Kidney (tissue), 14 donors: Measurements from ENCODE around the gene PLEKHH2. TPM values are rescaled to one million over a fixed set of nuclear protein-coding genes. Genes with fewer than 3 reads are reported as not detected.

ENCODE experiments used
- DNase-seq, 5 donors: peaks; one replicate each; pipeline ENCODE4 v3.0.0-alpha.2; 2013 to 2020
- FAIRE-seq: peaks from 2 replicates; lab custom pipeline; 2012; peaks lifted over from hg19 to GRCh38; lab: Jason Lieb, UNC
- H3K27ac ChIP-seq, 2 donors: one replicate each; pipeline ENCODE4 v1.7.0; 2013; ENCODE audit warnings: low read depth in 2 of 2, low read length in 2 of 2, inconsistent platforms in 1 of 2
- H3K27me3 ChIP-seq: one replicate; pipeline ENCODE4 v1.7.1; 2013; ENCODE audit warnings: low read length, inconsistent platforms; ENCODE audit not compliant: control insufficient read depth, insufficient read depth
- H3K36me3 ChIP-seq, 3 donors: one replicate each; pipeline versions ENCODE4 v1.7.0 to v1.7.1; 2013; ENCODE audit warnings: low read length in 3 of 3, control low read depth in 1 of 3, inconsistent platforms in 1 of 3; ENCODE audit not compliant: insufficient read depth in 3 of 3, control insufficient read depth in 2 of 3
- H3K4me1 ChIP-seq, 3 donors: one replicate each; pipeline versions ENCODE4 v1.7.0 to v1.7.1; 2013; ENCODE audit warnings: low read length in 3 of 3, inconsistent platforms in 1 of 3, low read depth in 1 of 3; ENCODE audit not compliant: control insufficient read depth in 2 of 3, insufficient read depth in 2 of 3
- H3K4me3 ChIP-seq, 3 donors: one replicate each; pipeline versions ENCODE4 v1.7.0 to v1.8.1; 2013; ENCODE audit warnings: low read length in 3 of 3, control low read depth in 1 of 3, inconsistent platforms in 1 of 3
- H3K9ac ChIP-seq, 3 donors: one replicate each; pipeline versions ENCODE4 v1.7.0 to v1.7.1; 2013; ENCODE audit warnings: low read length in 3 of 3, control low read depth in 1 of 3, inconsistent platforms in 1 of 3
- H3K9me3 ChIP-seq, 3 donors: one replicate each; pipeline versions ENCODE4 v1.7.0 to v1.7.1; 2013; ENCODE audit warnings: low read length in 3 of 3, control low read depth in 1 of 3, inconsistent platforms in 1 of 3; ENCODE audit not compliant: control insufficient read depth in 2 of 3, insufficient read depth in 1 of 3
- intact Hi-C: fragments of 100-400 bp; cut with DNase I; formaldehyde crosslinking; loops from one replicate; pipeline ENCODE4 v1.11.1; 2022
- polyA plus RNA-seq: library from polyadenylated mRNA; stranded (reverse); fragments of 350-450 nt; fragmentation: Illumina TruSeq; extraction: RNeasy Lipid Tissue Mini Kit (QIAGEN cat#74804); gene quantifications from one replicate; pipeline ENCODE4 v1.2.3, GENCODE V29; 2014; ENCODE audit warnings: low read depth, low replicate concordance; ENCODE audit not compliant: insufficient read depth
- total RNA-seq: library from RNA; stranded (reverse); fragmentation: NEBNext Ultra II Directional; extraction: Animal tissue kit (Norgen Biotek cat#: 25700); gene quantifications from one replicate; pipeline ENCODE4 v1.2.1, GENCODE V29; 2021
- TF ChIP-seq, protein P1 (sequence below): IDR thresholded peaks from 3 replicates; pipeline ENCODE4 v1.5.1; 2012; ENCODE audit warnings: mild to moderate bottlenecking, moderate library complexity, borderline replicate concordance; ENCODE audit not compliant: insufficient read depth; ENCODE audit errors: extremely low read depth
- donor health status: control.
- donor health status: control.
- donor health status: control.
- donor health status: control.
- donor health status: control.
- donor health status: DM: yes; HTN: yes; CAD: no.
- donor health status: Normal renal cell carcinoma (clear cell type).

Gene PLEKHH2
- total and polyA plus RNA-seq, 2 donors from 2014 or later = 4.3 to 25.0 TPM

DNA sequence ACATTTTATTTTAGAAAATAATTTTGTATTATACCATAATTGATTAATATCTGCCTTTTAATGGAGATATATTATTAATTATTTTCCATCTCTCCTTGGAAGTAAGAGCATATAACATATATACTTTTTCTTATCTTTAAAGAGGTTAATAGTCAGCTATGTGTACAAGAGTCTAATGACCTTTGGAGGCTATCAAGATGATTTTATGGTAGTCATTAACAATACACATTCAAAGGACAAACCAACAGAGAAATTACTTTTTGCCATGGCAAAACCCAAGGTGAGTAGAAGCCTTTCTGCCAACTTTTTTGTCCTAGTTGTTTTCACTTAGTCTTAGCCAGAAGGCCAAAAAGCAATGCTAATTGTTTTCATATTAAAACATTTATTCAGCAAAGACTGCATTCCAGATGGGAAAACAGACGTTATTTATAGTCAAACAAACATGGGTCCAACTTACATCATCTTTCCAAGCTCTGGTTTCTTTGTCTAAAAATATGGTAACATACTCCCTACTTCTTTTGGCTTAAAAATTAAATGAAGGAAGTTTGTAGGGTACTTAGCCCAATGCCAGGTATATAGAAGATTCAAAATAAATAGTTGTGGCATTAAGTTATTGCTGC lies 127.1 kb downstream of the PLEKHH2 start:
- H3K36me3 ChIP-seq = peaks cover 0 to 7% (median 0%) of the 10 kb centered on the region in 3 donors
- no peak overlapping the region for H3K4me3 ChIP-seq
- FAIRE-seq = no peak
- H3K27ac ChIP-seq = peak overlapping the region in 1 of 2 donors; percentile 21
- H3K9me3 ChIP-seq = no peaks in the 10 kb centered on the region
- TF ChIP-seq, protein P1, sequence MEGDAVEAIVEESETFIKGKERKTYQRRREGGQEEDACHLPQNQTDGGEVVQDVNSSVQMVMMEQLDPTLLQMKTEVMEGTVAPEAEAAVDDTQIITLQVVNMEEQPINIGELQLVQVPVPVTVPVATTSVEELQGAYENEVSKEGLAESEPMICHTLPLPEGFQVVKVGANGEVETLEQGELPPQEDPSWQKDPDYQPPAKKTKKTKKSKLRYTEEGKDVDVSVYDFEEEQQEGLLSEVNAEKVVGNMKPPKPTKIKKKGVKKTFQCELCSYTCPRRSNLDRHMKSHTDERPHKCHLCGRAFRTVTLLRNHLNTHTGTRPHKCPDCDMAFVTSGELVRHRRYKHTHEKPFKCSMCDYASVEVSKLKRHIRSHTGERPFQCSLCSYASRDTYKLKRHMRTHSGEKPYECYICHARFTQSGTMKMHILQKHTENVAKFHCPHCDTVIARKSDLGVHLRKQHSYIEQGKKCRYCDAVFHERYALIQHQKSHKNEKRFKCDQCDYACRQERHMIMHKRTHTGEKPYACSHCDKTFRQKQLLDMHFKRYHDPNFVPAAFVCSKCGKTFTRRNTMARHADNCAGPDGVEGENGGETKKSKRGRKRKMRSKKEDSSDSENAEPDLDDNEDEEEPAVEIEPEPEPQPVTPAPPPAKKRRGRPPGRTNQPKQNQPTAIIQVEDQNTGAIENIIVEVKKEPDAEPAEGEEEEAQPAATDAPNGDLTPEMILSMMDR = no peak
- no peaks in the 10 kb centered on the region for H3K27me3 ChIP-seq
- no peak overlapping the region for H3K9ac ChIP-seq
- DNase-seq = peak in 1 of 5 donors; percentile 31
- H3K4me1 ChIP-seq = peaks cover 0 to 8% (median 2%) of the 10 kb centered on the region in 3 donors
- intact Hi-C loops = no loop called here

DNA sequence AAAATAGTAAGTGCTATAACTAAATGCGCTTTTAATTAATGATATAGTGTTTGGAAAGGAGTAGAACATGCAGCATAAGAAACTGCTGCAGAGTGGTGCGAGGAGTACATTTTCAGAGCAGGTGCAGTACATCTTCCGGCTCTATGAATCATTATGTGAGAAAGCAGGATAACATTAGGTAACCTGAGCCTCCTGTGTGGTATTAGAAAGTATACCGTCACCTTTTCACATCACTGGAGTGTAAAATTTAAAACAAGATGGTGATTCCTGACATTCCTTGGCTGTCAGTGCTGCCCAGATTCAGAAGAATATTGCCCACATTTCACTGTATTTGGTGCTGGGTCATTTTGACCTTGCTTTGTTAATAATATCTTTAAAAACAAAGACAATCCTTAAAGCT lies 128.9 kb downstream of the PLEKHH2 start:
- intact Hi-C loops = no loop called here
- Histone ChIP-seq H3K9ac (no peak overlapping the region), H3K27ac (no peak overlapping the region), H3K36me3 (peaks cover 0 to 7% (median 0%) of the 10 kb centered on the region in 3 donors), H3K4me1 (peaks cover 0 to 6% (median 0%) of the 10 kb centered on the region in 3 donors), H3K27me3 (no peaks in the 10 kb centered on the region), H3K4me3 (no peak overlapping the region), H3K9me3 (no peaks in the 10 kb centered on the region)
- FAIRE-seq (no peak), DNase-seq (peak in 2 of 5 donors; percentile 73 to 74)
- TF ChIP-seq, protein P1 = no peak

DNA sequence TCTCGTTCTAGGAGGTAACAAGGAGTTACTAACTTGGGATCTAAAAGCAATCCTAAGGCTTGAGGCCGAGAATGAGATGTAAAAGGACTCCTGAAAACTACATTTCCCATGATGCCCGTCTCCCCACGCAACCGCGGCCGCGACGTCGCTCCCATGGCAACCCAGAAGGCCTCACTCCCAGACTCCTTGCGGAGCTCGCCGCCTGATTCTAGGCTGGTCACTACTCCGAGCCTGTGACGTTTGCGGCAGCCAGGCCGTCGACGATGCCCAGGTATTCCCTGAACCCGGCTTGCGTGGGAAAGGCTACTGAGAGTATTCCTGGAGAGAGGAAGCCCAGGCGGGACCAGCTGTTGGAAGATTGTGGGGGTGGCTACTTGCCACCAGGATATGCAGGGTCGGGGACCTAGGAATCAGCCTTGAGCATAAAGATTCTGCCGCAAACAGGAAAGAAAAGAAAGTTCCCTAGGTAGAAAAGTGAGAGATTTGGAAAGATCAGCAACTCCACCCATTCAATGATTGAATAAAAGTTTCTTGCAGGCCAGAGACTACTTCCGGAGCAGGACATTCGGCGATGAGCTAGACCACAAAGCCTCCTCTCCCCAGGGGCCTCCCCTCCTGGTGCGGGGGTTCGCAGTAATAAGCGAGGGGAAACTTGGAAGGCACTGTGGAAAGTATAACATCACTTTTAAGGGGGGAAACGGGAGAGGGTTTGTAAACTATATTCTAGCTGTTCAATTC lies 137.0 kb downstream of the PLEKHH2 start, which contains the start of gene DYNC2LI1:
Gene DYNC2LI1 (plus strand): TSS at position 164 of the 738 bp plus-strand sequence. CDS start 100 bp downstream, at position 264.
- Histone ChIP-seq H3K36me3 (peaks cover 0 to 6% (median 4%) of the 10 kb centered on the region in 3 donors), H3K4me1 (no peaks in the 10 kb centered on the region), H3K4me3 (peak within 1 kb of the TSS; percentile 83 to 93 (median 84)), H3K27ac (peak within 1 kb of the TSS; percentile 90), H3K9me3 (no peaks in the 10 kb centered on the region), H3K27me3 (no peaks in the 10 kb centered on the region), H3K9ac (peak within 1 kb of the TSS; percentile 57 to 88 (median 83))
- TF ChIP-seq, protein P1 = no peak
- DNase-seq (peak; percentile 94 to 98 (median 97)), FAIRE-seq (peak; percentile 37)
- intact Hi-C loops = no loop called here
